GM19023 (cell line): ENCODE data around the gene NFYA.

Experiments used
- ATAC-seq: cut with Tn5 transposase; IDR thresholded peaks from one replicate; pipeline ENCODE4 v1.9.1; 2021; ENCODE audit warnings: mild to moderate bottlenecking, moderate library complexity; ENCODE audit not compliant: unreplicated experiment

Gene NFYA

GRCh38 chr6:41046084-41046483 lies 26.7 kb upstream of the NFYA start:
- ATAC-seq, result no peak

DNA sequence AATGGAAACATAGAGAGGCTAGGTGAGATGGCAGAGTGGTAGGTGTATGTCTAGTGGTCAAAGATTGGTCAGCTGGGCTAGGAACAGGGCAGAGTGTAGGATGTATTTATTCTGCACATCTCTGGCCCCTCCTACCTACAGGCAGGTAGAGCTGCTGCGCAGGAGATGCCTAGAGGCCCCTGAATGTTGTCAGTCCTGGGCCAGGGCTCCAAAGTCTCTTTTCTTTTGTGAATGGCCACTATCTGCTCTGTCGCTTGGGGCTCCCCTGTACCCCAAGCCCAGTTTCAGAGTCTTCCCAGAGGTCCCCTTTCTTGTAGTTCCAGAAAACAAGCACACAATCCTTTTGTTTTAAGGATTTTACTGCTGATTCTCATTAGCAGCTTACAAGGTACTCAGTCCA lies 25.5 kb upstream of the NFYA start:
- no peak for ATAC-seq

- no peak for ATAC-seq
Measured at GRCh38 chr6:41047745-41048732, 24.7 kb upstream of the NFYA start.

GRCh38 chr6:41049521-41049920 lies 23.3 kb upstream of the NFYA start:
- ATAC-seq, result no peak

DNA sequence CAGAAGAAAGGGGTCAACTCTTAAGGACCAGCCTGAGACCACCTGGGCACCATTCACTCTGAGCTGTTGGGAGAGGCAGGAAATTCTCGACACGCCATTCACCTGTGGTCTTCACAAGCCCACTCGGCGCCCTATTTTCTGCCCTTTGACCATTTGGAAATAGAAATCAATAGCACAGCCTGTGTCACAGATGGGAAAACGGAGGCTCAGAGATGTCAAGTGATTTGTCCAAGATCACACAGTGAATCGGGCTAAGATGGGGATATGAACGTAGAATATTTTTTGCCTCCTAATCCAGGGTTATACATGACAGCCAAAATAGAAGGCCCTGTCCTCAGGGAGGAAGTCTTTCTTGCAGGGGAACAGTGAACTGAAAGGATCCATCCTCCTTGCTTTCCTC lies 22.8 kb upstream of the NFYA start:
- ATAC-seq, result no peak

GRCh38 chr6:41050536-41050935 lies 22.2 kb upstream of the NFYA start:
- ATAC-seq, result no peak

GRCh38 chr6:41051873-41052272 lies 20.9 kb upstream of the NFYA start:
- ATAC-seq, result no peak

- no peak for ATAC-seq
Measured at GRCh38 chr6:41053041-41053440, 19.7 kb upstream of the NFYA start, which contains the start of gene APOBEC2. Gene APOBEC2 (plus strand): TSS chr6:41053202. CDS start chr6:41053348, 146 bp downstream.

DNA sequence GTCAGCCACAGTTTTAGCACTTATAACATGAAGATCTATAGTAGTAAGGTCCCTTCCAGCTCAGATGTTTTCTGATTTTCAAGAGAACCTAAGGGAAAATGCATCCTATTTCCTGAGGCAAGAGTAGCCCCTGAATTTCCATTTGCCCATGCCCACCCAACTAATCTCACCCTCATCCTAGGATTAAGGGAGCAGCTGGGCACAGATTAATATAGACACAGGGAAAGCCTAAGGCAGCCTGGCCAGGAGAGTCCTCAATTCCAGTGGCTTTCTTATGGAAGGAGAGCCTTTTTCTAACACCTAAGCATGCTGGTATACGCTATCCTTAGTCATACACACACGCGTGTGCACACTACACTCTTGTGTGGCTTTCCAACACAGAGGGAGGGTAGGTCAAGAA lies 18.3 kb upstream of the NFYA start:
- no peak for ATAC-seq

GRCh38 chr6:41055149-41055548 lies 17.6 kb upstream of the NFYA start:
- no peak for ATAC-seq

DNA sequence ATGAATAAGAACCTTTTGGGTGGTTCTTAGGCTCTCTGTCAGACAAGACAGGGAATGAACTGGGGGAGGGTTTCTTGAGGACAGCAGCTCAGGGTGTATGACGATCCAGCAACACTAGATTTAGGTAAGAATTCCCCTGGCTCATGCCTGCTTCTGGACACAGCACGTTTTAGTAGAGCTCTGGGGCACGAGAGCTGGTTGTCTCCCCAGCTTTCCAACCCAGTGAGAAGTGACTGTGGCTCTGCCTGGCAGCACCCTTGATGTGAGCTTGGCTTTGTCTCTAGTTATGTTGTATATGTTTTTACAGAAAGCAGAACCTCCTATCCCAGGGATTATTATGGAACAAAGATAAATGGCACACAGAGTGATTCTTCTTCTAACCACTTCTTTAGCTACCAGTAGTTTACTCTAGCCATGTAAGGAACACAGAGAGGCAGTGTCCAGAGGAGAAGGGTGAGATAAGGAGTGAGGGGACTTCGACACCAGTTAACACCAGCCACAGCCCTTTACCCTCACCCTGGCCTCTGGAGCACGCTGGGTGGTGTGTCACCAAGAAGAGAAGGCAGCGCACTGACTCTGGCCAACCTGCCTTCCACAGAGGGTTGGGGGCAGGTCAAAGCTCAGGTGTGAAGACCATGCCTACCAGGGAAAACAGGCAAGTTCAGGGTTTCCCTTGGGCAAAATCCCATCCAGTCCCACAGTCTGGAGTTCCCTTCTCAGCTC lies 15.8 kb upstream of the NFYA start:
- ATAC-seq, result no peak

- ATAC-seq, result no peak
Measured at GRCh38 chr6:41058783-41059181, 14.0 kb upstream of the NFYA start.

- no peak for ATAC-seq
Measured at GRCh38 chr6:41059556-41059955, 13.2 kb upstream of the NFYA start.

GRCh38 chr6:41061196-41061726 lies 11.5 kb upstream of the NFYA start:
- no peak for ATAC-seq

- ATAC-seq, result no peak
Measured at GRCh38 chr6:41062056-41062455, 10.7 kb upstream of the NFYA start.

- no peak for ATAC-seq
Measured at GRCh38 chr6:41063884-41064285, 8.9 kb upstream of the NFYA start.

DNA sequence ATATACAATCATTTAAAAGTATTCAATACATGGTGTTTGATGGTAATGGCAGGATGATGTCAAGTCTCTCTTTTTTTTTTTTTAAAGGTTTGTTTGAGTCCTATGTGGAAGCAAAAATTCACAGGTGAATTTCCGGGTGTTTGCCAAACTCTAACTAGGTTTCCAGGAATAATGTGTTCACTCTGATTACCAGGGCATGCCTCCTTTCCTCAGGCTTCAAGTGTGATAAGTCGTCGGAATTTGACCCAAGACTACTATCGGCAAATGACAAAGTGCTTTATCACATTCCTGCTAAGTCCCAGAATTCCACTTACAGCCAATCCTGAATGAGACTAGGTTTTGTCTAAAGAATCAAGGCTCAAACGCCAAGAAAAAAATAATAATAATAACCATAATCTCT lies 7.9 kb upstream of the NFYA start:
- ATAC-seq, result no peak

GRCh38 chr6:41065550-41066026 lies 7.2 kb upstream of the NFYA start:
- no peak for ATAC-seq

- no peak for ATAC-seq
Measured at GRCh38 chr6:41066867-41067304, 5.9 kb upstream of the NFYA start.

GRCh38 chr6:41071501-41071922 lies 1.3 kb upstream of the NFYA start:
- no peak for ATAC-seq
